ENCODE measurements around the gene FAM50A.
A peak's percentile ranks its signal among the peaks of the same experiment; 100 is the strongest.
"Not testable (repeated sequence)": the region's sequence is repeated elsewhere in the genome, so short reads cannot be mapped to it uniquely, and the experiment has no call there.

FAM50A gene, protein sequence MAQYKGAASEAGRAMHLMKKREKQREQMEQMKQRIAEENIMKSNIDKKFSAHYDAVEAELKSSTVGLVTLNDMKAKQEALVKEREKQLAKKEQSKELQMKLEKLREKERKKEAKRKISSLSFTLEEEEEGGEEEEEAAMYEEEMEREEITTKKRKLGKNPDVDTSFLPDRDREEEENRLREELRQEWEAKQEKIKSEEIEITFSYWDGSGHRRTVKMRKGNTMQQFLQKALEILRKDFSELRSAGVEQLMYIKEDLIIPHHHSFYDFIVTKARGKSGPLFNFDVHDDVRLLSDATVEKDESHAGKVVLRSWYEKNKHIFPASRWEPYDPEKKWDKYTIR

DNA sequence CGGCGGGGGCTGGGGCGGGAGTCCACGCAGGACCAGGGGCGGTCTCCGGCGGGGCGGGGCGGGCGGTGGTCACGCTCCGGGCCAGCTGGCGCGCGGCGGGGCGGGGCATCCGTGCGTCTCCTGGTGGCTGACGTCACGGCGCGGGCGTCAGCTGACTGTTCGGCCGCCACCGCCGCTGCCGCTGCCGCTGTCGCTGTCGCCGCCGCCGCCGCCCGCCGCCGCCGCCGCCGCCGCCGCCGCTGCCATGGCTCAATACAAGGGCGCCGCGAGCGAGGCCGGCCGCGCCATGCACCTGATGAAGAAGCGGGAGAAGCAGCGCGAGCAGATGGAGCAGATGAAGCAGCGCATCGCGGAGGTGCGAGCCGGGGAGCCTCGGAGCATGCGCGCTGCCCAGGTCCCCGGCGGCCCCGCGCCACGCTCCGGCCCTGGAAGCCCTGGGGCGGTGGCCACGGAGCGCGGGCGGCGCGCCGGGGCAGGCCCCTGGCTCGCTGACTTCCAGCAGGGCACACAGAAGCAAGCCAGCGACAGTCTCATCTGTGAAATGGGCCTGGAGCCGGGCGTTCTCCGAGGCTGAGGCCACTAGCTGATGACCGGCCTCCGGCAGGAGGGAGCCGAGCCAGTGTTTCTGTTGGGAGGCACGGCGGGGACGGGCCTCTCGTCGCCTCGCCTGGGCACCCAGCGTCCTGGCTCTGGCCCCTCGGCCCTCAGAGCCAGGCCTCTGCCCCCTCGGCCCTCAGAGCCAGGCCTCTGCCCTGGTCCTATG, at the start of gene FAM50A:
Gene FAM50A, plus strand, starts transcription at position 150 of the 763 bp plus-strand sequence. Its CDS starts 95 bp downstream, at position 245.
- peak in 1 of 2 donors; percentile 27 for DNase-seq (ENCODE audit: low read depth in 2 of 2)

DNA sequence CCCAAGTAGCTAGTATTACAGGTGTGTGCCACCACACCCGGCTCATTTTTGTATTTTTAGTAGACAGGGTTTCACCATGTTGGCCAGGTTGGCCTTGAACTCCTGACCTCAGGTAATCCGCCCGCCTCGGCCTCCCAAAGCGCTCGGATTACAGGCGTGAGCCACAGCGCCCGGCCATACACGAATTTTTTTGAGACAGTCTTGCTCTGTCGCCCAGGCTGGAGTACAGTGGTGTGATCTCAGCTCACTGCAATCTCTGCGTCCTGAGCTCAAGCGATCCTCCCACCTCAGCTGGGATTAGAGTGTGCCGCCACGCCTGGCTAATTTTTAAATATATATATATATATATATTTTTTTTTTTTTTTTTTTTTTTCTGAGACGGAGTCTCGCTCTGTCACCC, 47.6 kb upstream of the FAM50A start:
- not testable (repeated sequence) for DNase-seq (ENCODE audit: low read depth in 2 of 2)

DNA sequence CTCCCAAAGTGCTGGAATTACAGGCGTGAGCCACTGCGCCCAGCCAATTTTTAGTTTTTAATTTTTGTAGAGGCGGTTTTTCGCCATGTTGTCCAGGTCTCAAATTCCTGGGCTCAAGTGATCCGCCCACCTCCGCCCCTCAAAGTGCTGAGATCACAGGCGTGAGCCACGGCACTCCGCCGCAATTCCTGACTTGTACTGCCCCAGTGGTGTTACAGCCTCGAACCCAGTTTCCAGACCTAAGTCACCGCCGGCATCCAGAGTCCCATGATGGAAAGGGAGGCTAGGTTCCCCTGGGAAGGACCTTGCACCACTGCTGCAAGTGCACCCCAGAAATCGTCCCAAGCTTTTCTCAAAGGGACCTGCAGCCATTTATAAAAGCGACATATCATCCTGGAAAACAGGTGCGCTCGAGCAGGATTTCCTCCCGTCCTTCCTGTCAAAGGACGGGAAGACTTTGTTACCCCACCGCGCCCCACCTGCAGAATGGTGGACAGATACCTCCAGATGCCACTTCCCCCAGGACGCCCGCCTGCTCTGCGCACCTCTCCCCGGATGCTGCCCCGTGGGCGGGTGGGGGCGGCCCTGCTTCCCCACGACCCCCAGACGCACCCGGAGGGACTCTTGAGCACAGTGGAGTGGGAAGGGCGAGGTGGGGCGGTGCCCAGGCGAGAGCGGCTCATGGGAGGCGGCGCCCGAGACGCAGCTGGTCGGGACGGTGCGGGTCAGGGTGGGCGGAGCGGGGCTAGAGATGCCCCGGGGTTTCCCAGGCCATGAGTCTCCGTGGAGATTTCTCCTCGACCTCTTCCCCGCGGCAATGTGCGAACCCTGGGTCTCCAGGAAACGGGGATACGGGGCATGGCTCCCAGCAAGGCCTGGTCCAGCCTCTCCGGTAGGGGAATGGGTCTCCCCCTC, 46.7 kb upstream of the FAM50A start:
- no peak for DNase-seq (ENCODE audit: low read depth in 2 of 2)

DNA sequence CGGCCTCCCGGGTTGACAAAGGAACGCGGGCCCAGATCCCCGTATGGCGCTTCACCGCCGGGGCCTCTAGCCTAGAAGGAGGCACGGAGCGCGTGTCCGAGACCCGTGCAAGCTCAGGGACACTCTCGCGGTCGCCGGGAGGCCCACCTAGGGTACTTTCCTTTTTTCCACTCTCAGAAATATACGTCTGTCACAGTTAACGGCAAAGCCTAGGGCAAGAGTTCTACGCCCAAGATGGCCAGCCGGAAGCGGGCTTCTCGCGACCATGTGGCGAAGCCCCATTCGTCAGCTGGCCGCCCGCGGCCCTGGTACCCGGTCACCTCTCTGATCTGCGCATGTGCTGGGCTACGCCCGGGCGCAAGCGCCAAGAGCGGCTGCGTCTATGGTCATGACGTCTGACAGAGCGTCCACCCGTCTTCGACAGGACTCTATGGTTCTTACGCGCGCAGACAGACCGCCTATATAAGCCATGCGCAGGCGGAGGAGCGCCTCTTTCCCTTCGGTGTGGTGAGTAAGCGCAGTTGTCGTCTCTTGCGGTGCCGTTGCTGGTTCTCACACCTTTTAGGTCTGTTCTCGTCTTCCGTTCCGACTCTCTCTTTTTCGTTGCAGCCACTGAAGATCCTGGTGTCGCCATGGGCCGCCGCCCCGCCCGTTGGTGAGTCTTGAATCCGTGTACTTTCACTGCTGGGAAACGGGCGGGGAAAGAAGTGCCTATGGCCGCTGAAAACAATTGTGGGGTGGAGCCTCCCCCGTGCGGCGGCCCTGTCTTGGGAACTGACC, 45.9 kb upstream of the FAM50A start, which contains the start of gene RPL10:
Gene RPL10, plus strand, starts transcription at position 490 of the 780 bp plus-strand sequence. Its CDS starts 143 bp downstream, at position 633.
- DNase-seq (ENCODE audit: low read depth in 2 of 2), result peak; percentile 72 to 74

DNA sequence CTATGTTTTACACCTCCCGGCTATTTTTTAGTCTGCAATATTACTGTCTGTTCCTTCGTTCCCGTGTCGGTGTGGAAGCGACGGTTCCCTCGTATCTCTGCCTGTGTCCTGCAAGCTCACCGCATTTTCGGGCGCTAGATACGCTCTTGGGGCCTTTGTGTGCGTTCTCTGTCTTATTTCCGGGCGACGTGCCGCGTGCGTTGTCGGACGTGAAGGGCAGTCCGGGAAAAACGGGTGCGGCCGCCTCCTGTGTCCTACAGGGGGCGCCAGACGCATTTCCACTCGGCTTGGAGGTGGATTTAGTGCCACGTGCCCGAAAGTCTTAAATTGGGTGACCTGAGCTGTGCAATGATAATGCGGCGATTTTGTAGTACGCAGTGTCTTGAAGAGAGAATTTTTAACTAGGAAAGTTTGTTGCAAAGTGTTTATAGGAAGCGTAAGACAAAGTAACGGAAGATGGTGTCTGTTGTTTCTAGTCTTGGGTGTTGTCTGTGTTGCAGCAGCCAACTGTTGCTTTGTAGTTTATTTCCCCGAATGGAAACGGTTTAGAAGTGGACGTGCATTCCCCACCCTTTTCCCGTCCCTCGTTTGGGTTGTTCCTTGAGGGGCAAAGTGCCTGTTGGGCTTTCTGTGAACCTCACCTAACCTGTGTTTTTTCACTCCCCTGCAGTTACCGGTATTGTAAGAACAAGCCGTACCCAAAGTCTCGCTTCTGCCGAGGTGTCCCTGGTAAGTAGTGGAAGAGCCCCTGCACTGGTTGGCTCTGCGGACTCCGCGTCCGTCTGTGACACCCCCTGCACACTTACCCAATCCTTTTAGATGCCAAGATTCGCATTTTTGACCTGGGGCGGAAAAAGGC, 45.0 kb upstream of the FAM50A start:
- peak; percentile 58 to 63 for DNase-seq (ENCODE audit: low read depth in 2 of 2)

DNA sequence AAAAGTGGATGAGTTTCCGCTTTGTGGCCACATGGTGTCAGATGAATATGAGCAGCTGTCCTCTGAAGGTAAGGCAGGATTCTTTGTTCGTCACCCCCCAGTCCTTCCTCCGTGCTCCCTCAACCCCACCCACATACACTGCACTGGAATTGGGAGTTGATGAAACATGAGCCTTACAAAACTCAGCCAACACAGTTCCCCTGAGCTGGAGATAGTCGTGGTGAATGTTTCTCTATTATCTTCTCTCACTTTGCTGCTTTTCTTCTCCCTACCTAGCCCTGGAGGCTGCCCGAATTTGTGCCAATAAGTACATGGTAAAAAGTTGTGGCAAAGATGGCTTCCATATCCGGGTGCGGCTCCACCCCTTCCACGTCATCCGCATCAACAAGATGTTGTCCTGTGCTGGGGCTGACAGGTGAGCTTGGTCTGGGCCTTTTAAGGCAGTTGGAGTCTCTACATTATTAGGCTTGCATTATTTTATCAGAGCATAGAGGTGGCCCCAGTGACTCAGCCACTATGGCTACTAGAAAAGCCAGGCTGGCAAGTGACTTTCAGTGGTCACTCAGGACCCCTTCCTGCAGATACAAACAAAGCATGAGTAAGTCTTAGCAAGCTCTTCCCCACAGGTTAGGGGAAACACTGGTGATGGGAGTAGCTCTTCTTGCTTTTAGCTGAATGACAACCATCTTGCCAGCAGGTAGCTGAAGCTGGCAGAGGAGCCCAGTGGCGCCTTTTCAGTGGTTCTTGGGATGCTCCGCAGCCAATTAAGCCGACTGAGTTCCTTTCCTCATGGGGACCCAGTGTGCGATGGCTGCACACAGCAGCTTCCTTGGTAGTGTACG, 44.2 kb upstream of the FAM50A start:
- no peak for DNase-seq (ENCODE audit: low read depth in 2 of 2)

DNA sequence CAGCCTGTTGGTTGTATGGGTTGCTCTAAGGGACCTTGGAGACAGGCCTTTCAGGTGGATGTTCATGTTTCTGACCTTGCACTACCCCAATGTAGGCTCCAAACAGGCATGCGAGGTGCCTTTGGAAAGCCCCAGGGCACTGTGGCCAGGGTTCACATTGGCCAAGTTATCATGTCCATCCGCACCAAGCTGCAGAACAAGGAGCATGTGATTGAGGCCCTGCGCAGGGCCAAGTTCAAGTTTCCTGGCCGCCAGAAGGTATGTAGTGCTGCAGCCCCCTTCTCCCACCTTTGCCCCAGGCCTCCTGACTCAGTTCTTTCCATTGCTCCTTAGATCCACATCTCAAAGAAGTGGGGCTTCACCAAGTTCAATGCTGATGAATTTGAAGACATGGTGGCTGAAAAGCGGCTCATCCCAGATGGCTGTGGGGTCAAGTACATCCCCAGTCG, 43.5 kb upstream of the FAM50A start:
- not testable (repeated sequence) for DNase-seq (ENCODE audit: low read depth in 2 of 2)

DNA sequence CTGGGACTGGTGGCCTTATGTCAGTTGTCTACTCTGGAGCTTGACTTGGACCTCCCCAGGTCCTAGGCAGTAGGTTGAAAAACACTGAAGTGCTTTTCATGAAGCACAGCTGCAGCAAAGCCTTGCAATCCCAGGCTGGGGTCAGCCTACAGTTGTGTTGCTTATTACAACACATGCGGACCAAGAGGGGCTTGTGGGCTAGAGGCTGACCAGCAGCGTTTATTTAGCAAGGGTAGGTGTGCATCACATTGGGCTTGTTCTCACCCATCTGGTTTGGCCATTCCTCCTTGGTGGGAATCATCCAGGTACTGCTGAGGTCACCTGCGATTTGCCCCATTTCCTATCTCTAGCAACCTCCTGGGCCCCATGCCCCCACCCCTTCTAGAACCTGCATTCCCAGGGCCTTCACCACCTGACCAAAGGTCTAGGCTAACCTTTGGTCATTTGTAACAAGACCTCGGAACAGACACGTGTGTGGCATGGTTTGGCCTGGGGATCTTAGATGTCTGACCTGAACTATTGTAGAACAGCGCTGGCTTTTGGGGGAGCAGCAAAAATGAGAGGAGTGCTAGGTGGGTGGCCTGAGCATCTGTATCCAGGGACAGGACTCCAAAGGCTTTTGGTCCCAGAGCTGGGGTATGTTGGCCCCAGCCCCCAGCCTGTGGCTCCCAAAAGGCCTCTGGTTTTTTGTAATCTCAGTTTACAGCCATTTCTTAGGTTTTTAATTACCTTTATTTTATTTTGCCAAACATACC, 42.7 kb upstream of the FAM50A start:
- no peak for DNase-seq (ENCODE audit: low read depth in 2 of 2)

DNA sequence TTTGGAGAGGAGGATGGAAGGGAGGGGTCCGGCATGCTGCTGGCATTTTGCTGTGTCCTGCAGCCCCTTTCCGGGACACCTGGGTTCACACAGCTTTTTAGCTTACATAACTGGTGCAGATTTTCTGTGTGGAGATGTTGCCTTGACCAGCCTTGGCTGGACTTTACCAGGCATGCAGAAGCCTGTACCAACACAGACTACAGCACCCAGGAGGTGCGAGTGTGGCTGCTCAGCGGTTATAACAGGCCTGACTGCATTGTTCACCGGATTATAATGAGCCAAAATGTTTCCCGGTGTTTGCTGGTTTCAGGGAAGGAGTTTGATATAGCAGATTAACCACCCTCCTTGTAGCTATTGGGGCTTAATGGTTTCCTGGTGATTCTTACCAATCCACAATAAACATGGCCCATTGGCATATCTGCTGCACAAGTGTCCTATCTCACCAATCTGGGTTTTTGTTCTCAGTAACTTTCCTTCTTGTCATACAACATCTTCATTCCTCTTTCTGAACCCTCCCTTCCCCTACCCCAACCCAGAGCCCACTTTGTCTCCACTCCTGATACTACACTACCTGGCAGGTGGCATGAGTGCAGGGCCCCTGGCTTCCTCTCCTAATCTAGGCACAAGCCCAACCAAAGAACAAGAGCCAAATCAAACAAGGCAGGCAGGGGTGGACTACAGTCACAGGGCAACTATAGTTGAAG, 41.9 kb upstream of the FAM50A start:
- DNase-seq (ENCODE audit: low read depth in 2 of 2), result no peak

DNA sequence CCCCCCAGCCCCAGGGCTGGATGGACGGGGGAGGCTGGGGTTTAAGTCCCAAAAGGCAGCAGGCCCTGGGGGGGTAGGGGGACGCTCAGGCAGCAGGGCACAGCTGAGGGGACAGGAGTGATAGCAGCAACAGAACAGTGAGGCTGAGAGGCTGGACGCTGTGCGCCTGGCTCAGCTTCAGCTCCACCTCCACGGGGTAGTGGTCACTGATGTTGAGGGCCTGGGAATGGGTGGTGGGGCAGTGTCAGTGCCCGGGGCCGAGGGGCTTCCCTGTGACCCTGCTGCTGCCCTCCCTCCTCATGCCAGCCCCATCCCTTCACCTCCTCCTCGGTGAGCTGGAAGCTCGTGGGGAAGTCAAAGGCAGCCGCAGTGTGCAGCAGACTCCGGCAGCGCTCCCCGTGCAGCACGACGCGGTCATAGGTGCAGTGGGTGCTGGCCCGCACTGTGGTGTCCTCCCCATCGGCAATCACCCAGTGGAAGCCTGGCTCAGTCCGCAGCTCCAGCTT, 41.3 kb upstream of the FAM50A start:
- DNase-seq (ENCODE audit: low read depth in 2 of 2), result no peak

DNA sequence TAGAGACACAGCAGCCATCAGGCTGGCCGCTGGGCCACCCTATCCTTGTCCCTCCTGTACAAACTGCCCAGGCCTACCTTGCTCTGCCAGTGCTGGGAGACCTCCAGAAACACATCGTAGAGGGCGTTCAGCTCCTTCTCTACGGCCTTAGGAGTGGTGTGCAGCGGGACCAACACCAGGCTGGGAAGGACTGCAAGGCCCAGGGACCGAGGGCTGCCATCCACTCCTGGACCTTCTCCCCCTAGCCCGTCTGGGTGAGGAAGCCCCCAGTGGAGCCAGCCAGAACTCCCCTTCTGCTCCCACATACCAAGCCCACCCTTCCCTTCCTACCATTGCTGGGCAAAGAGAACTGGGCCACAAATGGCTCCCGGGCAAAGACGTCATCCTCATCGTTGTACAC, 40.7 kb upstream of the FAM50A start:
- DNase-seq (ENCODE audit: low read depth in 2 of 2), result no peak

DNA sequence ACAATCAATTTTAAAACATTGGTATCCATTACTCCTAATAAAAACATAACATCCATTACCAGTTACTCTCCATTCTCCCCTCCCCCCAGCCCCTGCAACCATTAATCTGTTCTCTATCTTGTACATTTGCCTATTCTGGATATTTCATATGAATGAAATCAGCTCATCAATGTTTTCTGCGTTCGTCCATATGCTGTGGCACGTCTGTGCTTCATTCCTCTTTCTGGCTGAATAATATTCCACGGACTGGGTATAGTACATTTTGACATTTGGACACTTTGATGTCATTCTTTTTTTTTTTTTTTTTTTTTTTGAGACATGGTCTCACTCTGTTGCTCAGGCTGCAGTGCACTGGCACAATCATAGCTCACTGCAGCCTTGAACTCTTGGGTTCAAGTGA, 40.1 kb upstream of the FAM50A start:
- DNase-seq (ENCODE audit: low read depth in 2 of 2), result no peak

DNA sequence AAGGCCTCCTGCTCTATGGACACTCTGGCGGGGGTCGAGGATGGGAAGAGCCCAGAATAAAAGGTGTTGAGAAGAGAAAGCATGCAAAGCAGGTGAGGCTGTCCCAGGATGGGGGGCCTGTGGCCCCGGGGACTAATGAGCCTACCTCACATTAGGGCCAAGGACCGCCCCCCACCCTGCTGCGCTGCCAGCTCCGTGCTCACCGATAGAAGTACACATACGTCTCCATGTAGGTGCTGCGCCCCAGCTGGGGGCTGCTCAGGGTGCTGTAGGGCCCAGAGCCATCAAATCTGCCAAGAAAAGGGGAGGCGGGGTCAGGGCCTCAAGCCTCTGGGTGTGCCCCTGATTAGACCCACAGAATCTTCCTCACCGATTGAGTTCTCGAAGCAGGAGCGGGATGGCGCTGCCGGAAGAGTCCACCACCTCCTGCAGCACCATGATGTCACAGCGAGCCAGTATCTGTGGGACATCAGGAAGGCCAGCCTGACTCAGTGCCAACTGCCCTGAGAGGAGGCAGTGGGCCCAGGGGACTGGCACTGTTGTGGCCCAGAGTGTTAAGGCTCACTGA, 39.2 kb upstream of the FAM50A start:
- no peak for DNase-seq (ENCODE audit: low read depth in 2 of 2)

DNA sequence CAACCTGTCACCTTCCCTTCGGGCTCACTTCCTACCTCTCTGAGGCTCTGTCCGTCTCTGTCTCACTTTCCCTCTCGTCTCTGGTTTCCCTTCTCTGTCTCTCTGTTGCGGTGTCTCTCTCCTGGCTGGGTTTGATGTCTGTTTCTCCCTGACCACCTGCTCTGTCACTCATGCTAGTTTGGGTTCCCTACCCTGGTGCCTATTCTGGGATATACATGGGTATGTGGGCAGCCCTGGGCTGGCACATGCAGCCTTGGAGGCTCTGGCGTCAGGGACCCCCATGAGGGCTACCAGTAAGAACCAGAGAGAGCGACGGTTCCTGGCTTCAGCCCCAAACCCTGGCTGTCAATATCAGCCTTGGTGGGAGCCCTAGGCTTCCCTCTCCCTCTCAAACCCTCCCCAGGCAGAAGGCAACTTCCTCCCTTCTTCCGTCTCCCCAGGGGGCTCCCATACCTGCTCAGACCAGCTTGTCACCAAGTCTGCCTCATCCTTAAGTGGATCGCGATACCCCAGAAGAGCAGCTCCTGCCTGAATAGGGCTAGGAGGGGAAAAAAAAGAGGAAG, 35.2 kb upstream of the FAM50A start:
- no peak for DNase-seq (ENCODE audit: low read depth in 2 of 2)

DNA sequence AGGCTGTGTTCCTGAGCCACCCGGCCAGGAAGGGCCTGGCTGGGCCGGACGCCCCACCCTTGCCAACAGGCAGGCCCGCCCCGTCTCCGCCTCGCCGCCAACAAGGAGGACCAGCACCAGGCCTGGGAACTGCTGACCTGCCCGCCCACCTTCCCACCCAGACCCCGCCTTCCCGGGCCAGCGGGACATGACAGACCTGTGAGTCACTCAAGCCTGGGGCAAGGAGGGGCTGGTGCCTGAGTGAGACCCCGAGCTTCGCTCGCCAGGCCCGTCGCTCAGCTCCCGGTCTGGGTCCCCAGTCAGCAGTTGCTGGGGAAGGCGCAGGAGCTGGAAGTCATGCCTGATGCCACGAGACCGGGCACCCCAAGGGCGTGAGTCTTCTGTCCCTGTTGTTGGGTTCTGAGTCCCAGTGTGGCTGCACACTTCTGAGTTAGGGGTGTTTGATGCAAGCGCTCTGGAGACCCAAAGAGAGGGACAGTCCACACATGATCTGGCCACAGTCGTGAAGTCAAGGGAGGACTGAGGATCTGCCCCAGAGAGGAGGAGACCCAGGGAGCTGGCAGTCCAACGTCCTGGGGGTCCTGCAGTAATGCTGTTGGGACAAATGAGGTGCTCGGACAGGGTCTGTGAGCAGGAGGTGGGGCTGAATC, 34.6 kb upstream of the FAM50A start, which contains the start of gene DNASE1L1:
Gene DNASE1L1, minus strand, starts transcription at position 33 of the 650 bp plus-strand sequence. CDS start 3,686 bp downstream, outside the sequence.
- no peak for DNase-seq (ENCODE audit: low read depth in 2 of 2)

DNA sequence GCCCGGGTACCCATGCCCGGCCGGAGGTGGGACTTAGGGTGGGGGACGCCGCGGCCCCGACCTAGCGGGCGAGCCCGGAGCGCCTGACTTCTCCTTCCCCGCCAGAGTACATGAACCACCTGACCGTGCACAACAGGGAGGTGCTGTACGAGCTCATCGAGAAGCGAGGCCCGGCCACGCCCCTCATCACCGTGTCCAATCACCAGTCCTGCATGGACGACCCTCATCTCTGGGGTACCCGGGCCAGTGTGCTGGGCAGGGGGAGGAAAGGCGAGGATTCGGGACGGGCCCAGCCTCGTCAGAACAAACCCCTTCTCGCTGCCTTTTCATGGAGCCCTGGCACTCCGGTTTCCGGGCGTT, 32.0 kb upstream of the FAM50A start:
- DNase-seq (ENCODE audit: low read depth in 2 of 2), result peak in 1 of 2 donors; percentile 18

Measured in stimulated activated CD8-positive, alpha-beta memory T cell treated with anti-CD3 and anti-CD28 coated beads, Interleukin-7, amount 100 ng/mL, for 1 hour (primary cell).